Measurements from ENCODE around the gene ZNF490.

The ZNF490 gene

GRCh38 chr19:12610540-12611360 lies at the start of gene ZNF490, which contains the start of gene ZNF791:
ZNF490 (minus strand) TSS chr19:12610813; CDS start chr19:12610680, 133 bp downstream.
ZNF791 (plus strand) TSS chr19:12610920; CDS start chr19:12611080, 160 bp downstream.
- Histone ChIP-seq H3K4me2 (ENCODE audit: low read length) (peak within 1 kb of the TSS; percentile 87), H3K36me3 (replicated peaks; ENCODE audit: low read depth, low read length) (peaks cover 11% of the 10 kb centered on the region), H4K20me1 (ENCODE audit: insufficient read depth, low read length) (peaks cover 32% of the 10 kb centered on the region), H3K27ac (ENCODE audit: low read length) (peak within 1 kb of the TSS; percentile 23), H3K4me3 (ENCODE audit: low read length) (peak within 1 kb of the TSS; percentile 81), H3K4me1 (ENCODE audit: low read length) (peaks cover 33% of the 10 kb centered on the region), H3K27me3 (ENCODE audit: low read depth, low read length) (no peaks in the 10 kb centered on the region), H3K9ac (ENCODE audit: low read length) (peak within 1 kb of the TSS; percentile 73), H2AFZ (ENCODE audit: low read depth, low read length) (peak within 1 kb of the TSS; percentile 69), H3K9me3 (ENCODE audit: insufficient read depth, low read length) (no peaks in the 10 kb centered on the region), H3K79me2 (ENCODE audit: low read length) (peaks cover 32% of the 10 kb centered on the region)
- TF ChIP-seq EZH2phosphoT487 (IDR thresholded peaks at IDR 0.05; ENCODE audit: low read depth) (no peak), CTCF (IDR thresholded peaks at IDR 0.05; ENCODE audit: low read depth, low read length) (peak; percentile 19; the same call in 1 of the 2 replicates)

- H3K27ac ChIP-seq (ENCODE audit: low read length) = no peak overlapping the region
- TF ChIP-seq CTCF (IDR thresholded peaks at IDR 0.05; ENCODE audit: low read depth, low read length) (0 out of 2 replicates have a peak, but pooled peaks have one; percentile 6), EZH2phosphoT487 (IDR thresholded peaks at IDR 0.05; ENCODE audit: low read depth) (no peak)
These were observed 47.4 kb upstream of the ZNF490 start for GRCh38 chr19:12657966-12658365.

DNA sequence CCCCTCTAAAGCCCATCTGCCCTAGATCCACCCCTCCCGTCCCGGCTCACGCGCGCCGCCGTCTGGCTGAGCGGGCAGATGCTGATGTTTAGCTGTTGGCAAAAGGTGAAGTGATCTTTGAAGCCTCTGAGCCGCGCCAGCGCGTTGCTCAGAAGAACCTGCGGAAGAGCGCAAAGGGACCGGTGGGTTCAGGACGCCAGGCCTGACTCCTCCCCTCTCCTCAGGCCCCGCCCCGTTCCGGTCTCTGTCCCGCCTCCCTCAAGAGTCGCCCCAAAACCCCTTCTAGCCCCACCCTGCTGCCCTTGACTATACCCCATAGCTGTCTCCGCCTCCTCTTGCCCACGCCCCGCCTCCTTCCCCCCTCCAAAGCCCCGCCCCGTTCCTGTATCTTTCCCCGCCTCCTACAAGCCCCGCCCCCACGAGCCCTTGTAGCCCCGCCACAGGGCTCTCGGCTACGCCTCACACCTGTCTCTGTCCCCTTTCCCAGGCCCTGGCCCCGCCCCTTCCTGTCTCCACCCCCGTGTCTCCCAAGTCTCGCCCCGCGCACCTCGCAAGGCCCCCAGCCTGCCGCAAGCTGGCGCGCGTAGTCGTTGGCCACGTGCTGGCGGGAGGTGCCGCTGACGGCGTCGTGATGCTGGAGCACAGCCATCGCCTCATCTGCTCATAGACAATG lies 46.4 kb upstream of the ZNF490 start:
- no peaks in the 10 kb centered on the region for H3K4me1 ChIP-seq (ENCODE audit: low read length)
- no peaks in the 10 kb centered on the region for H3K9me3 ChIP-seq (ENCODE audit: insufficient read depth, low read length)
- H3K9ac ChIP-seq (ENCODE audit: low read length) = no peak overlapping the region
- H3K27ac ChIP-seq (ENCODE audit: low read length) = no peak overlapping the region
- TF ChIP-seq CTCF (IDR thresholded peaks at IDR 0.05; ENCODE audit: low read depth, low read length) (no peak), EZH2phosphoT487 (IDR thresholded peaks at IDR 0.05; ENCODE audit: low read depth) (no peak)
- no peak overlapping the region for H3K4me3 ChIP-seq (ENCODE audit: low read length)
- peaks cover 67% of the 10 kb centered on the region for H3K36me3 ChIP-seq (replicated peaks; ENCODE audit: low read depth, low read length)
- H2AFZ ChIP-seq (ENCODE audit: low read depth, low read length) = no peak overlapping the region
- H3K4me2 ChIP-seq (ENCODE audit: low read length) = no peak overlapping the region
- H3K27me3 ChIP-seq (ENCODE audit: low read depth, low read length) = no peaks in the 10 kb centered on the region
- peaks cover 26% of the 10 kb centered on the region for H3K79me2 ChIP-seq (ENCODE audit: low read length)
- H4K20me1 ChIP-seq (ENCODE audit: insufficient read depth, low read length) = peaks cover 14% of the 10 kb centered on the region

More at GRCh38 chr19:12657966-12658365, 47.4 kb upstream of the ZNF490 start:
- H3K9me3 ChIP-seq (ENCODE audit: insufficient read depth, low read length) = no peaks in the 10 kb centered on the region
- no peaks in the 10 kb centered on the region for H3K27me3 ChIP-seq (ENCODE audit: low read depth, low read length)
- no peak overlapping the region for H3K4me3 ChIP-seq (ENCODE audit: low read length)
- peaks cover 14% of the 10 kb centered on the region for H4K20me1 ChIP-seq (ENCODE audit: insufficient read depth, low read length)
- no peak overlapping the region for H2AFZ ChIP-seq (ENCODE audit: low read depth, low read length)
- H3K36me3 ChIP-seq (replicated peaks; ENCODE audit: low read depth, low read length) = peaks cover 68% of the 10 kb centered on the region
- peaks cover 26% of the 10 kb centered on the region for H3K79me2 ChIP-seq (ENCODE audit: low read length)
- no peak overlapping the region for H3K4me2 ChIP-seq (ENCODE audit: low read length)
- H3K9ac ChIP-seq (ENCODE audit: low read length) = no peak overlapping the region
- H3K4me1 ChIP-seq (ENCODE audit: low read length) = no peaks in the 10 kb centered on the region

DNA sequence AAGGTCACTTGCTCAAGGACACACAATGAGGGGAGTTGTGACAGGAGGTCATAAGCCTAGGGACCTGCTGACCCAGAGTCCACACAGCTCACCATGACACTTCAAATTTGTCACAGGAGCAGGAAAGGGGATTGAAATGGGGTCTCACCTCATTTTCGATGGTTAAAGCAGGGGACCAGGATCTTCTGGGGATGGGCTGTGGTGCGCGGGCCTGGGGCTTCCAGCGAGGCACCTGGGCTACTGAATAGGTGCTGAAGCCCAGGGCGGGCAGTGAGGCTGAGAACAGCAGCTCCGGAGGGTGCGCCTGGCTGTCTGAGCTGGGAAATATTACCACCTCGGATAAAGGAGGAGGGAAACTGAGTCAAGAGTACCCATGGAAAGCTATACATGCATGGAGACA lies 44.9 kb upstream of the ZNF490 start:
- no peak overlapping the region for H3K4me2 ChIP-seq (ENCODE audit: low read length)
- no peak for TF ChIP-seq EZH2phosphoT487 (IDR thresholded peaks at IDR 0.05; ENCODE audit: low read depth)
- TF ChIP-seq CTCF (IDR thresholded peaks at IDR 0.05; ENCODE audit: low read depth, low read length) = no peak
- H3K27ac ChIP-seq (ENCODE audit: low read length) = no peak overlapping the region
- peaks cover 26% of the 10 kb centered on the region for H3K79me2 ChIP-seq (ENCODE audit: low read length)
- H4K20me1 ChIP-seq (ENCODE audit: insufficient read depth, low read length) = peaks cover 14% of the 10 kb centered on the region
- peaks cover 66% of the 10 kb centered on the region for H3K36me3 ChIP-seq (replicated peaks; ENCODE audit: low read depth, low read length)
- no peak overlapping the region for H3K9ac ChIP-seq (ENCODE audit: low read length)
- H3K4me3 ChIP-seq (ENCODE audit: low read length) = no peak overlapping the region
- no peaks in the 10 kb centered on the region for H3K27me3 ChIP-seq (ENCODE audit: low read depth, low read length)
- no peaks in the 10 kb centered on the region for H3K4me1 ChIP-seq (ENCODE audit: low read length)
- H2AFZ ChIP-seq (ENCODE audit: low read depth, low read length) = no peak overlapping the region
- no peaks in the 10 kb centered on the region for H3K9me3 ChIP-seq (ENCODE audit: insufficient read depth, low read length)

Data from OCI-LY3 (cell line).